Measurements from ENCODE around the gene DLK1.

DLK1 gene

GRCh38 chr14:100725587-100726387, 905 bp upstream of the DLK1 start:
- TF ChIP-seq, protein P1, sequence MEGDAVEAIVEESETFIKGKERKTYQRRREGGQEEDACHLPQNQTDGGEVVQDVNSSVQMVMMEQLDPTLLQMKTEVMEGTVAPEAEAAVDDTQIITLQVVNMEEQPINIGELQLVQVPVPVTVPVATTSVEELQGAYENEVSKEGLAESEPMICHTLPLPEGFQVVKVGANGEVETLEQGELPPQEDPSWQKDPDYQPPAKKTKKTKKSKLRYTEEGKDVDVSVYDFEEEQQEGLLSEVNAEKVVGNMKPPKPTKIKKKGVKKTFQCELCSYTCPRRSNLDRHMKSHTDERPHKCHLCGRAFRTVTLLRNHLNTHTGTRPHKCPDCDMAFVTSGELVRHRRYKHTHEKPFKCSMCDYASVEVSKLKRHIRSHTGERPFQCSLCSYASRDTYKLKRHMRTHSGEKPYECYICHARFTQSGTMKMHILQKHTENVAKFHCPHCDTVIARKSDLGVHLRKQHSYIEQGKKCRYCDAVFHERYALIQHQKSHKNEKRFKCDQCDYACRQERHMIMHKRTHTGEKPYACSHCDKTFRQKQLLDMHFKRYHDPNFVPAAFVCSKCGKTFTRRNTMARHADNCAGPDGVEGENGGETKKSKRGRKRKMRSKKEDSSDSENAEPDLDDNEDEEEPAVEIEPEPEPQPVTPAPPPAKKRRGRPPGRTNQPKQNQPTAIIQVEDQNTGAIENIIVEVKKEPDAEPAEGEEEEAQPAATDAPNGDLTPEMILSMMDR (IDR thresholded peaks at IDR 0.05; ENCODE audit: control insufficient read depth, insufficient read depth, low read depth, low read length, missing control alignments): no peak
- H3K4me3 ChIP-seq (ENCODE audit: control insufficient read depth, low read depth, low read length): no peak overlapping the region
- DNase-seq (ENCODE audit: low read depth): no peak

GRCh38 chr14:100727086-100727872, 587 bp downstream of the DLK1 start:
- H3K4me3 ChIP-seq (ENCODE audit: control insufficient read depth, low read depth, low read length): no peak overlapping the region
- no peak for DNase-seq (ENCODE audit: low read depth)

DNA sequence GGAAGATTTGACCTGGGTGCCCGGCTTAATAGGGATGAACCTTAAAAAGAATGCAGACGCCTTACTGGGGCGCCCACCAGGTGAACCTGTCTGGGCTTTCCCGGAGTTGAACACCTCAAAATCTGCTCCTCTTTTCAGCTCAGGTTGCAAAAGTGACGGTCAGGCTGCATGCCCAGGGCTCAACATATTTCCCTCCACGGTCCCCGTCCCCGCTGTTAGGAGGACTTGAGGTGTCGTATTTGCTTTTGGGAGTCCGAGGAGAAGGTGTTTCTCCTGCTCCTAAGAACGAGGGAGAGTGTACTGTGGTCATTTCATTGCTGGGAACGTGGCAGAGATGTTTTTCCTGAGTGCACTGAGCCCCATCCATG, 1.2 kb downstream of the DLK1 start:
- no peak for DNase-seq (ENCODE audit: low read depth)
- no peak overlapping the region for H3K4me3 ChIP-seq (ENCODE audit: control insufficient read depth, low read depth, low read length)
- TF ChIP-seq, protein P1 (IDR thresholded peaks at IDR 0.05; ENCODE audit: control insufficient read depth, insufficient read depth, low read depth, low read length, missing control alignments): no peak

More at GRCh38 chr14:100727086-100727872, 587 bp downstream of the DLK1 start:
- TF ChIP-seq, protein P1 (IDR thresholded peaks at IDR 0.05; ENCODE audit: control insufficient read depth, insufficient read depth, low read depth, low read length, missing control alignments): no peak

GRCh38 chr14:100728962-100729361, 2.3 kb downstream of the DLK1 start:
- TF ChIP-seq, protein P1 (IDR thresholded peaks at IDR 0.05; ENCODE audit: control insufficient read depth, insufficient read depth, low read depth, low read length, missing control alignments): no peak
- H3K4me3 ChIP-seq (ENCODE audit: control insufficient read depth, low read depth, low read length): no peak overlapping the region
- DNase-seq (ENCODE audit: low read depth): no peak

DNA sequence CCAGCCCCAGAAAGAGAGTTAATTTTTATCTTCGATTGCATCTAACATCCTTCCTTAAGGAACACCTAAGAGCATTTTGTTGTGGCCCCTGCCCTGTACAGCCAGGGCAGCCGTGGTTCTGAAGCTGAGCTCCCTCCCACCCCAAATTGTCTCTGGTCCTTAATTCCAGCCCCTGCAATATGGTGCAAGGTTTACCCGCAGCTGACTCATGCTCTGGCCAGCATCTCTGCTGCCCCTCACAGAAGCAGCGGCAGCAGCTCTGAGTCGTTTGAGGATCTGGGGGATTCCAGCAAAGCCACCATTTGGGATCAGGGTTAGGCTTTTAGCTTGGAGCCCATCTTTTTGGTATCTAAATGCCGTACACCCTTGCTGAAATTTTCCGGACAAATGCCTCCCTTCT, 3.3 kb downstream of the DLK1 start:
- TF ChIP-seq, protein P1 (IDR thresholded peaks at IDR 0.05; ENCODE audit: control insufficient read depth, insufficient read depth, low read depth, low read length, missing control alignments): no peak
- no peak overlapping the region for H3K4me3 ChIP-seq (ENCODE audit: control insufficient read depth, low read depth, low read length)
- no peak for DNase-seq (ENCODE audit: low read depth)

- TF ChIP-seq, protein P1 (IDR thresholded peaks at IDR 0.05; ENCODE audit: control insufficient read depth, insufficient read depth, low read depth, low read length, missing control alignments): no peak
- H3K4me3 ChIP-seq (ENCODE audit: control insufficient read depth, low read depth, low read length): no peak overlapping the region
- DNase-seq (ENCODE audit: low read depth): no peak
Observed at GRCh38 chr14:100730581-100730980, 3.9 kb downstream of the DLK1 start.
